ENCODE measurements around the gene RXFP1. TPM values are rescaled to one million over a fixed set of nuclear protein-coding genes. Genes with fewer than 3 reads are reported as not detected.

RXFP1 gene
- total and polyA plus RNA-seq, 4 donors: 0.36 to 2.6 (median 0.97) TPM

- DNase-seq: no peak
- no peaks in the 10 kb centered on the region for H3K4me1 ChIP-seq (ENCODE audit: control insufficient read depth in 1 of 2, insufficient read depth in 2 of 2, low read length in 2 of 2)
- H3K27me3 ChIP-seq (ENCODE audit: control insufficient read depth in 1 of 2, insufficient read depth in 2 of 2, low read length in 1 of 2): no peaks in the 10 kb centered on the region
- no peak for ATAC-seq (ENCODE audit: low FRiP score)
- H3K27ac ChIP-seq (ENCODE audit: low read depth in 1 of 2, low read length in 2 of 2): no peak overlapping the region
- 90 to 94% methylated on average over 3 of the region's 3 CpGs for WGBS, 2 donors
- H3K9me3 ChIP-seq (ENCODE audit: control insufficient read depth, low read length): peaks cover 2% of the 10 kb centered on the region
- H3K36me3 ChIP-seq (ENCODE audit: control insufficient read depth in 1 of 2, insufficient read depth in 2 of 2, low read length in 1 of 2): no peaks in the 10 kb centered on the region
- H3K4me3 ChIP-seq (ENCODE audit: low read length in 2 of 2): no peak overlapping the region
- intact Hi-C loops (cut with DNase I): no loop called here
Measured at GRCh38 chr4:158536833-158537232, 15.2 kb downstream of the RXFP1 start.

GRCh38 chr4:158538176-158538575 lies 16.5 kb downstream of the RXFP1 start:
- no peaks in the 10 kb centered on the region for H3K4me1 ChIP-seq (ENCODE audit: control insufficient read depth in 1 of 2, insufficient read depth in 2 of 2, low read length in 2 of 2)
- intact Hi-C loops (cut with DNase I): no loop called here
- 77 to 84% methylated on average over 4 of the region's 4 CpGs for WGBS, 2 donors
- H3K27me3 ChIP-seq (ENCODE audit: control insufficient read depth in 1 of 2, insufficient read depth in 2 of 2, low read length in 1 of 2): no peaks in the 10 kb centered on the region
- no peak overlapping the region for H3K4me3 ChIP-seq (ENCODE audit: low read length in 2 of 2)
- no peaks in the 10 kb centered on the region for H3K36me3 ChIP-seq (ENCODE audit: control insufficient read depth in 1 of 2, insufficient read depth in 2 of 2, low read length in 1 of 2)
- no peak for DNase-seq
- H3K27ac ChIP-seq (ENCODE audit: low read depth in 1 of 2, low read length in 2 of 2): no peak overlapping the region
- peaks cover 2% of the 10 kb centered on the region for H3K9me3 ChIP-seq (ENCODE audit: control insufficient read depth, low read length)
- ATAC-seq (ENCODE audit: low FRiP score): no peak

- 87 to 92% methylated on average over 4 of the region's 4 CpGs for WGBS, 2 donors
- no peaks in the 10 kb centered on the region for H3K27me3 ChIP-seq (ENCODE audit: control insufficient read depth in 1 of 2, insufficient read depth in 2 of 2, low read length in 1 of 2)
- DNase-seq (no peak), ATAC-seq (ENCODE audit: low FRiP score) (no peak)
- H3K4me1 ChIP-seq (ENCODE audit: control insufficient read depth in 1 of 2, insufficient read depth in 2 of 2, low read length in 2 of 2): no peaks in the 10 kb centered on the region
- H3K9me3 ChIP-seq (ENCODE audit: control insufficient read depth, low read length): peaks cover 2% of the 10 kb centered on the region
- no peak overlapping the region for H3K27ac ChIP-seq (ENCODE audit: low read depth in 1 of 2, low read length in 2 of 2)
- intact Hi-C loops (cut with DNase I): no loop called here
- no peak overlapping the region for H3K4me3 ChIP-seq (ENCODE audit: low read length in 2 of 2)
- H3K36me3 ChIP-seq (ENCODE audit: control insufficient read depth in 1 of 2, insufficient read depth in 2 of 2, low read length in 1 of 2): no peaks in the 10 kb centered on the region
Measured at GRCh38 chr4:158538911-158539310, 17.2 kb downstream of the RXFP1 start.

DNA sequence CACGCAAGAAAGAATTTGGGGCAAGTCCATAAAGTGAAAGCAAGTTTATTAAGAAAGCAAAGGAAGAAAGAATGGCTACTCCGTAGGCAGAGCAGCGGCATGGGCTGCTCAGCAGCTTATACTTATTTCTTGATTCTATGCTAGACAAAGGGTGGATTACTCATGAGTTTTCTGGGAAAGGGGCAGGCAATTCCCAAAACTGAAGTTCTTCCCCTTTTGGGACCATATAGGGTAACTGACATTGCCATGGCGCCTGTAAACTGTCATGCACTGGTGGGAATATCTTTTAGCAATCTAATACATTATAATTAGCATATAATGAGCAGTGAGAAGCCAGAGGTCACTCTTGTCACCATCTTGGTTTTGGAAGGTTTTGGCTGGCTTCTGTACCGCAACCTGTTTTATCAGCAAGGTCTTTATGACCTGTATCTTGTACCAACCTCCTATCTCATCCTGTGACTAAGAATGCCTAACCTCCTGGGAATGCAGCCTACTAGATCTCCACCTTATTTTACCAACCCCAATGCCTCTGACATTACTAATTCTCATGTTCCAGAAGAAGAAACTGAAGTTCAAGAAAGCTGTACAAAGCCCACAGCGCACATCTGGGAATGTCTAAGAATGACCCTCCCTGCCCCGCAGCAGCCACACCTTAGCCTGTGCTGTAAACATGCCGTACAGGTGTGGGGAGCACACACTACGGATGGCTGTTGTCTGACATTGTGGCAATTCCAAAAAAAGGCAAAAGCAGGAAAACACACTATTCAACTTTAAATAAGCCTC lies 18.6 kb downstream of the RXFP1 start:
- WGBS, 2 donors: 76% methylated on average over 9 of the region's 9 CpGs
- ATAC-seq (ENCODE audit: low FRiP score) (no peak), DNase-seq (no peak)
- Histone ChIP-seq H3K9me3 (ENCODE audit: control insufficient read depth, low read length) (no peaks in the 10 kb centered on the region), H3K27me3 (ENCODE audit: control insufficient read depth in 1 of 2, insufficient read depth in 2 of 2, low read length in 1 of 2) (no peaks in the 10 kb centered on the region), H3K4me3 (ENCODE audit: low read length in 2 of 2) (no peak overlapping the region), H3K36me3 (ENCODE audit: control insufficient read depth in 1 of 2, insufficient read depth in 2 of 2, low read length in 1 of 2) (no peaks in the 10 kb centered on the region), H3K27ac (ENCODE audit: low read depth in 1 of 2, low read length in 2 of 2) (no peak overlapping the region), H3K4me1 (ENCODE audit: control insufficient read depth in 1 of 2, insufficient read depth in 2 of 2, low read length in 2 of 2) (no peaks in the 10 kb centered on the region)
- intact Hi-C loops (cut with DNase I): no loop called here

DNA sequence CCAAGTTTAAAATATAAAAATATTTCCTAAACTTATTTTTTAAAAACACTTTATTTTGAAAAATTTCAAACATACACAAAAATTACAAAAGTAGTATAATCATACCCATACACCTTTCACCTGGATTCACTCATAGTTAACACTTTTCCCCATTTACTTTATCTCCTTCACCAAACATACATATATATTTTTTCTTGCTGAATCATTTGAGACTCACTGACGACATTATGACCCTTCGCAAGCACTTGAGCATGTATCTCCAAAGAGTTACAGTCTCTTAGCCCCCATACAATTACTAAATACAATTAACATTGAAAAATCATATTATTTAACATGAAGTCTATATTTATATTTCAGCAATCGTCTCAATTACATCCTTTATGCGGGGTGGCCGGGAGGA lies 19.8 kb downstream of the RXFP1 start:
- H3K27me3 ChIP-seq (ENCODE audit: control insufficient read depth in 1 of 2, insufficient read depth in 2 of 2, low read length in 1 of 2): no peaks in the 10 kb centered on the region
- H3K4me1 ChIP-seq (ENCODE audit: control insufficient read depth in 1 of 2, insufficient read depth in 2 of 2, low read length in 2 of 2): no peaks in the 10 kb centered on the region
- H3K36me3 ChIP-seq (ENCODE audit: control insufficient read depth in 1 of 2, insufficient read depth in 2 of 2, low read length in 1 of 2): no peaks in the 10 kb centered on the region
- DNase-seq (no peak), ATAC-seq (ENCODE audit: low FRiP score) (no peak)
- no peak overlapping the region for H3K27ac ChIP-seq (ENCODE audit: low read depth in 1 of 2, low read length in 2 of 2)
- no peaks in the 10 kb centered on the region for H3K9me3 ChIP-seq (ENCODE audit: control insufficient read depth, low read length)
- 82 to 83% methylated on average over 5 of the region's 5 CpGs for WGBS, 2 donors
- no peak overlapping the region for H3K4me3 ChIP-seq (ENCODE audit: low read length in 2 of 2)
- intact Hi-C loops (cut with DNase I): no loop called here

DNA sequence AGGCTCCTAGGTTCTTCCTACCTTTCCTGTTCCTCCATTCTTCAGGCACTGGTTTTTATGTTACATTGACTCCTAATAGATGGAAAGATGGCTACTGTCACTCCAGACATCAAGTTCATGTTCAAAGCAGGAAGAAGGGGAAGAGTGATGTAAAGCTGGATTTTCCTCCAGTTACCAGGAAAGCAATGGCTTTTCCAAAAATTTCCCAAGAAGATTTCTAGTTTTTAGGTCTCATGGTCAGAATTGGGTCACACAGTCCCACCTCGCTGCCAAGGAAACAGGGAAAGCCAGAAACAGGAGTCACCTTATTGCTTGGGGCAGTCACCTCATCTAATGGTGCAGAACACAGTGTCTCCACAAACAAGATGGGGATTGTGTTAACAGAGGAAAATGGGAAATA lies 21.5 kb downstream of the RXFP1 start:
- Histone ChIP-seq H3K4me3 (ENCODE audit: low read length in 2 of 2) (no peak overlapping the region), H3K9me3 (ENCODE audit: control insufficient read depth, low read length) (no peaks in the 10 kb centered on the region), H3K36me3 (ENCODE audit: control insufficient read depth in 1 of 2, insufficient read depth in 2 of 2, low read length in 1 of 2) (no peaks in the 10 kb centered on the region), H3K27me3 (ENCODE audit: control insufficient read depth in 1 of 2, insufficient read depth in 2 of 2, low read length in 1 of 2) (no peaks in the 10 kb centered on the region), H3K27ac (ENCODE audit: low read depth in 1 of 2, low read length in 2 of 2) (no peak overlapping the region), H3K4me1 (ENCODE audit: control insufficient read depth in 1 of 2, insufficient read depth in 2 of 2, low read length in 2 of 2) (no peaks in the 10 kb centered on the region)
- WGBS, 2 donors: 96 to 100% methylated on average over 1 of the region's 1 CpG
- ATAC-seq (ENCODE audit: low FRiP score): no peak
- intact Hi-C loops (cut with DNase I): no loop called here
- DNase-seq: no peak

DNA sequence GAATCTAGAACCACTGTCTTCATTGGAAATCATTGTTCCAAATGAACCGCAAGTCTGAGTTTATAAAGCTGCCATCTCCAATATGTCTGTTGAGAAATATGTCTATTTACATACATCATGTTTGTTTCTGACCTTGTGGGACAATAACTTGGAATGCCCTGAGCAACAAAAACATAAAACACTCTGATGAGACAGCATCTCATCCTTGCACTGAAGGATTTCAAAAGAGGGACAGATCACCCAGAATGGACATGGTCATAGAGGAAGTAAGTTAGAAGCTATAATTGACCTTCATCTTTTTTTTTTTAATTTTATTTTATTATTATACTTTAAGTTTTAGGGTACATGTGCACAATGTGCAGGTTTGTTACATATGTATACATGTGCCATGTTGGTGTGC lies 22.5 kb downstream of the RXFP1 start:
- Histone ChIP-seq H3K4me3 (ENCODE audit: low read length in 2 of 2) (no peak overlapping the region), H3K27me3 (ENCODE audit: control insufficient read depth in 1 of 2, insufficient read depth in 2 of 2, low read length in 1 of 2) (no peaks in the 10 kb centered on the region), H3K9me3 (ENCODE audit: control insufficient read depth, low read length) (no peaks in the 10 kb centered on the region), H3K27ac (ENCODE audit: low read depth in 1 of 2, low read length in 2 of 2) (no peak overlapping the region), H3K36me3 (ENCODE audit: control insufficient read depth in 1 of 2, insufficient read depth in 2 of 2, low read length in 1 of 2) (no peaks in the 10 kb centered on the region), H3K4me1 (ENCODE audit: control insufficient read depth in 1 of 2, insufficient read depth in 2 of 2, low read length in 2 of 2) (no peaks in the 10 kb centered on the region)
- DNase-seq (no peak), ATAC-seq (ENCODE audit: low FRiP score) (no peak)
- WGBS, 2 donors: 94 to 99% methylated on average over 1 of the region's 1 CpG
- intact Hi-C loops (cut with DNase I): no loop called here

GRCh38 chr4:158553364-158553763 lies 31.7 kb downstream of the RXFP1 start:
- Histone ChIP-seq H3K27me3 (ENCODE audit: control insufficient read depth in 1 of 2, insufficient read depth in 2 of 2, low read length in 1 of 2) (no peaks in the 10 kb centered on the region), H3K27ac (ENCODE audit: low read depth in 1 of 2, low read length in 2 of 2) (no peak overlapping the region), H3K36me3 (ENCODE audit: control insufficient read depth in 1 of 2, insufficient read depth in 2 of 2, low read length in 1 of 2) (no peaks in the 10 kb centered on the region), H3K4me3 (ENCODE audit: low read length in 2 of 2) (no peak overlapping the region), H3K4me1 (ENCODE audit: control insufficient read depth in 1 of 2, insufficient read depth in 2 of 2, low read length in 2 of 2) (no peaks in the 10 kb centered on the region), H3K9me3 (ENCODE audit: control insufficient read depth, low read length) (no peaks in the 10 kb centered on the region)
- intact Hi-C loops (cut with DNase I): no loop called here
- WGBS, 2 donors: 82 to 86% methylated on average over 3 of the region's 3 CpGs
- DNase-seq (no peak), ATAC-seq (ENCODE audit: low FRiP score) (no peak)

GRCh38 chr4:158560284-158560683 lies 38.6 kb downstream of the RXFP1 start:
- WGBS, 2 donors: 81 to 87% methylated on average over 6 of the region's 6 CpGs
- no peaks in the 10 kb centered on the region for H3K36me3 ChIP-seq (ENCODE audit: control insufficient read depth in 1 of 2, insufficient read depth in 2 of 2, low read length in 1 of 2)
- DNase-seq (no peak), ATAC-seq (ENCODE audit: low FRiP score) (no peak)
- no peak overlapping the region for H3K27ac ChIP-seq (ENCODE audit: low read depth in 1 of 2, low read length in 2 of 2)
- H3K27me3 ChIP-seq (ENCODE audit: control insufficient read depth in 1 of 2, insufficient read depth in 2 of 2, low read length in 1 of 2): no peaks in the 10 kb centered on the region
- intact Hi-C loops (cut with DNase I): no loop called here
- H3K9me3 ChIP-seq (ENCODE audit: control insufficient read depth, low read length): no peaks in the 10 kb centered on the region
- no peak overlapping the region for H3K4me3 ChIP-seq (ENCODE audit: low read length in 2 of 2)
- H3K4me1 ChIP-seq (ENCODE audit: control insufficient read depth in 1 of 2, insufficient read depth in 2 of 2, low read length in 2 of 2): no peaks in the 10 kb centered on the region

Measured in aorta (tissue), 5 donors.